Transverse colon (tissue), 4 donors: ENCODE data around the gene AATK. TPM values are rescaled to one million over a fixed set of nuclear protein-coding genes. Genes with fewer than 3 reads are reported as not detected.

Source experiments
- DNase-seq: peaks from one replicate; pipeline ENCODE4 v3.0.0-alpha.2; 2019
- H3K27ac ChIP-seq, 4 donors: fragments of 200-600 bp; sonication (generic); 2 replicates each; pipeline ENCODE4 v1.5.1; 2016 to 2018; ENCODE audit warnings: inconsistent platforms in 4 of 4
- H3K27me3 ChIP-seq: fragments of 200-600 bp; sonication (generic); 2 replicates; pipeline ENCODE4 v1.5.1; 2017; ENCODE audit warnings: inconsistent platforms
- H3K36me3 ChIP-seq, 4 donors: fragments of 200-600 bp; sonication (generic); 2 replicates each; pipeline ENCODE4 v1.5.1; 2017 to 2019; ENCODE audit warnings: inconsistent platforms in 4 of 4
- H3K4me1 ChIP-seq, 4 donors: fragments of 200-600 bp; sonication (generic); 2 replicates each; pipeline ENCODE4 v1.5.1; 2017 to 2020; ENCODE audit warnings: inconsistent platforms in 4 of 4
- H3K4me3 ChIP-seq, 4 donors: fragments of 200-600 bp; sonication (generic); 1 replicate in 1 of 4; 2 replicates in 3 of 4; pipeline versions ENCODE4 v1.5.1 to v1.6.1; 2017 to 2019; ENCODE audit warnings: inconsistent platforms in 4 of 4
- H3K9me3 ChIP-seq, 2 donors: fragments of 200-600 bp; sonication (generic); 2 replicates each; pipeline ENCODE4 v1.5.1; 2017 to 2019; ENCODE audit warnings: inconsistent platforms in 2 of 2
- CTCF ChIP-seq, 5 experiments: fragments of 200-600 bp in 3 of 5; fragments of 450-650 bp in 2 of 5; sonication (generic) in 3 of 5; IDR thresholded peaks; 1 replicate in 2 of 5; 2 replicates in 3 of 5; pipeline ENCODE4 v1.5.1; 2016 to 2017; ENCODE audit warnings: antibody characterized with exemption in 5 of 5, inconsistent platforms in 3 of 5, mild to moderate bottlenecking in 2 of 5, moderate library complexity in 1 of 5
- EP300 ChIP-seq: sonication (generic); formaldehyde crosslinking; IDR thresholded peaks from one replicate; pipeline ENCODE4 v1.6.1; 2017; ENCODE audit warnings: antibody characterized with exemption, low read depth
- POLR2A ChIP-seq: fragments of 450-650 bp; IDR thresholded peaks from one replicate; pipeline ENCODE4 v1.6.1; 2016; ENCODE audit warnings: antibody characterized with exemption, mild to moderate bottlenecking, moderate library complexity
- POLR2AphosphoS5 ChIP-seq, 3 donors: sonication (generic); formaldehyde crosslinking; IDR thresholded peaks; one replicate each; pipeline ENCODE4 v1.6.1; 2016; ENCODE audit warnings: antibody characterized with exemption in 3 of 3
- WGBS, 2 donors: methylation state at CpG; one replicate each; pipeline ENCODE4 v1.1.5; 2018; ENCODE audit warnings: low coverage in 1 of 2; 5-methylcytosine and 5-hydroxymethylcytosine counted together
- in situ Hi-C, 4 donors: fragments of 200-750 bp; cut with MboI; loops; one replicate each; pipeline versions ENCODE4 v1.15.0 to v1.15.1; 2017; ENCODE audit warnings: low sequenced_read_pairs in 3 of 4, low pct_ligation_motif_present in 1 of 4, low pct_unique_long_range_greater_than_20kb in 1 of 4
- intact Hi-C: fragments of 100-400 bp; cut with DNase I; formaldehyde crosslinking; loops from one replicate; pipeline ENCODE4 v1.15.1; 2023; ENCODE audit warnings: low total_unique reads
- total RNA-seq, 4 donors: library from RNA; depleted of rRNA; stranded (reverse); fragments of >200 nt; gene quantifications; one replicate each; pipeline ENCODE4 v1.1.0, GENCODE V29; 2016

Gene AATK
- total RNA-seq, 4 donors from 2014 or later, result 1.7 to 21.3 (median 8.6) TPM

- Histone ChIP-seq H3K4me1 (no peaks in the 10 kb centered on the region), H3K36me3 (no peaks in the 10 kb centered on the region), H3K4me3 (no peak overlapping the region), H3K9me3 (no peaks in the 10 kb centered on the region), H3K27ac (no peak overlapping the region), H3K27me3 (no peaks in the 10 kb centered on the region)
- WGBS, 2 donors, result 91% methylated on average over 20 of the region's 23 CpGs; no CpG with 5 or more reads in 1 of the 2 donors
- no peak for DNase-seq
- intact Hi-C loops, result no loop called here
- in situ Hi-C loops, result no loop called here
- no peak for TF ChIP-seq CTCF (IDR thresholded peaks at IDR 0.05)
- no peak for TF ChIP-seq EP300
- no peak for TF ChIP-seq POLR2A
- TF ChIP-seq POLR2AphosphoS5 (IDR thresholded peaks at IDR 0.05), result no peak
These were observed 53.6 kb downstream of the AATK start for GRCh38 chr17:81112450-81112849.

DNA sequence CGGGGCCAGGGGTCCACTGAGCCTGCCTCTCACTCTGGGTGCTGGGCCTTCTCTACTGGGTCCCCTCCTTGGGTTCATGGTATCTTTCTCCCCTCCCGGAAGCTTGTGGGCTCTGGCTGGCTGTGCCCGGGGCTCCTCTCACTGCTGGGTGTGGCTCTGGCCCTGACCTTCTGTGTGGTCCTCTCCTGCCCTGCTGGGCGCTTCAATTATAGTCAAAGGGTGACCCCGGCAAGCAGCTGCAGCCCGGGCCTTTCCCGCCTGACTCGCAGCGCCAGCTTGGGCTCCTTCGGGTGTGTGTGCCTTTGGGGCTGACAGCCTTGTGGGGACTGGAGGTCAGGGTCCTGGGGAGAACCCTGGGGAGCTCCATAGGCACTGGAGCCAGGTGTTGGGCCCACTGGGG is 55.0 kb downstream of the AATK start:
- DNase-seq, result no peak
- no peak overlapping the region for H3K4me3 ChIP-seq
- intact Hi-C loops, result no loop called here
- WGBS, 2 donors, result 40 to 89% methylated on average over 1 to 8 of the region's 10 CpGs
- in situ Hi-C loops, result no loop called here
- H3K36me3 ChIP-seq, result no peaks in the 10 kb centered on the region
- no peak overlapping the region for H3K27ac ChIP-seq
- no peaks in the 10 kb centered on the region for H3K27me3 ChIP-seq
- H3K4me1 ChIP-seq, result no peaks in the 10 kb centered on the region
- no peaks in the 10 kb centered on the region for H3K9me3 ChIP-seq
- TF ChIP-seq POLR2A (no peak), EP300 (no peak), POLR2AphosphoS5 (IDR thresholded peaks at IDR 0.05) (no peak), CTCF (IDR thresholded peaks at IDR 0.05) (no peak)

DNA sequence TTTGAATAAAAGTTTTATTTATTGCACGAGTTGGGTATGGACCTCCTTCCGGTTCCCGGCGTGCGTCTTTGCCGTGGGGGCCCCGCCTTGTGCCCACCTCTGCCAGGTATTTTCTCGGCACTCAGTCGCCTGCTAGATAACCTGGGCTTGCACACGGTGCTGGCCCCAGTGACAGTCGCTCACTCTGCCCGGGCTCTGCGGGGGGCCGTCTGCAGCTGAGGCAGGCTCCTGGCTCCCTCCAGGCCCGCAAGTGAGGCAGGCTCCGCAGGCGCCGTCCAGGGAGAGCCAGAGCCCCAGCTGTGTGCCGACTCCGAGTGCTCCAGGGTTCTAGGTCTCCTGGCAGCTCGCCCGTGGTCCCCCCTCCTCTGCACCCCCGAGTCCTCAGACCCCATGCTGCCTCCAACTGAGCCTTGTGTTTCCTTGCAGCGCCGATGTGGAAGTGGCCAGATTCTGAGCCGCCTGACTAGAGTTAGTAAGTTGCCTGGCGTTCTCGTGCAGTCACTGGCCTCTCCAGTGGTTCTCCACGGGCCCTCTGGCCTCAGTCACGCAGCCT is 55.5 kb downstream of the AATK start:
- no peak overlapping the region for H3K4me3 ChIP-seq
- DNase-seq, result no peak
- no peak overlapping the region for H3K27ac ChIP-seq
- in situ Hi-C loops (no loop called here), intact Hi-C loops (no loop called here)
- WGBS, 2 donors, result 89 to 90% methylated on average over 7 to 30 of the region's 30 CpGs
- H3K9me3 ChIP-seq, result no peaks in the 10 kb centered on the region
- TF ChIP-seq EP300, result no peak
- no peak for TF ChIP-seq POLR2A
- no peak for TF ChIP-seq CTCF (IDR thresholded peaks at IDR 0.05)
- no peak for TF ChIP-seq POLR2AphosphoS5 (IDR thresholded peaks at IDR 0.05)
- no peaks in the 10 kb centered on the region for H3K4me1 ChIP-seq
- no peaks in the 10 kb centered on the region for H3K27me3 ChIP-seq
- H3K36me3 ChIP-seq, result no peaks in the 10 kb centered on the region

- H3K4me3 ChIP-seq, result no peak overlapping the region
- in situ Hi-C loops, result loop anchor here in 1 of 4 donors (10.0 kb wide), 1 partner anchor 115 kb away; the partner anchor contains the start of gene CHMP6
- intact Hi-C loops, result no loop called here
- H3K27me3 ChIP-seq, result no peaks in the 10 kb centered on the region
- no peaks in the 10 kb centered on the region for H3K4me1 ChIP-seq
- no peak for DNase-seq
- H3K36me3 ChIP-seq, result no peaks in the 10 kb centered on the region
- TF ChIP-seq POLR2AphosphoS5 (IDR thresholded peaks at IDR 0.05) (no peak), POLR2A (no peak), CTCF (IDR thresholded peaks at IDR 0.05) (no peak), EP300 (no peak)
- WGBS, 2 donors, result 78% methylated on average over 22 of the region's 22 CpGs; no CpG with 5 or more reads in 1 of the 2 donors
- H3K27ac ChIP-seq, result no peak overlapping the region
- no peaks in the 10 kb centered on the region for H3K9me3 ChIP-seq
These were observed 56.1 kb downstream of the AATK start for GRCh38 chr17:81109957-81110356.
